Right ventricle myocardium inferior (tissue), 1 donor: ENCODE measurements around the gene TMEM266. TPM values are rescaled to one million over a fixed set of nuclear protein-coding genes. Genes with fewer than 3 reads are reported as not detected.
A peak's percentile ranks its signal among the peaks of the same experiment; 100 is the strongest.

Source experiments
- ATAC-seq: fragments of 200-7000 bp; cut with Tn5 transposase; one replicate; pipeline ENCODE4 v1.9.1; 2020; ENCODE audit warnings: mild to moderate bottlenecking, moderate library complexity
- DNase-seq: peaks from one replicate; pipeline ENCODE4 v3.0.0; 2021; ENCODE audit errors: missing footprints
- intact Hi-C: fragments of 100-400 bp; cut with DNase I; formaldehyde crosslinking; loops from one replicate; pipeline ENCODE4 v1.11.0; 2022
- total RNA-seq: library from RNA; stranded (reverse); fragmentation: NEBNext Ultra II Directional; extraction: Animal tissue kit (Norgen Biotek cat#: 25700); gene quantifications from one replicate; pipeline ENCODE4 v1.2.1, GENCODE V29; 2021
- donor health status: DM: no; HTN: yes; CAD: no; lungs with severe emphysema.

TMEM266 gene
- total RNA-seq, 1 donor from 2014 or later = not detected

- no peak for ATAC-seq
- DNase-seq = no peak
- intact Hi-C loops = no loop called here
These were observed 93.7 kb downstream of the TMEM266 start for GRCh38 chr15:76153241-76154197.

DNA sequence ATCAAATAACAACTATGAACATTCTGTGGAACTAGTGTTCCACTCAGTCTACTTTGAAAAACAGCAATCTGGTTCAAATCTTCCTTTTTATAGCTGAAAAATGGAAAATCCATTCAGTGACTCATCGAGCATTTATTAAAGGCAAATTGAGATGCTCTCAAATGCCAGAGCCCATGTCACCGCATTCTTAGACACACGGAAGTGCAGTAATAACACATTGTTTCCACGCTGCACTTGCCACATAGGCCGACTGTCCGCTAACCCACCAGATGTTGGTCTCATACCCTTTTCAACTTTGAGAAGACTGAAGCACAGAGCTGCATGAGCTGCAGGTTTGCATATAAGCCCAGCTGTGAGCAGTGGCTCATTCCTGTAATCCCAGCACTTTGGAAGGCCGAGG lies 95.9 kb downstream of the TMEM266 start:
- DNase-seq (no peak), ATAC-seq (no peak)
- intact Hi-C loops = no loop called here

GRCh38 chr15:76158226-76158625 lies 98.4 kb downstream of the TMEM266 start:
- DNase-seq (no peak), ATAC-seq (no peak)
- intact Hi-C loops = no loop called here

DNA sequence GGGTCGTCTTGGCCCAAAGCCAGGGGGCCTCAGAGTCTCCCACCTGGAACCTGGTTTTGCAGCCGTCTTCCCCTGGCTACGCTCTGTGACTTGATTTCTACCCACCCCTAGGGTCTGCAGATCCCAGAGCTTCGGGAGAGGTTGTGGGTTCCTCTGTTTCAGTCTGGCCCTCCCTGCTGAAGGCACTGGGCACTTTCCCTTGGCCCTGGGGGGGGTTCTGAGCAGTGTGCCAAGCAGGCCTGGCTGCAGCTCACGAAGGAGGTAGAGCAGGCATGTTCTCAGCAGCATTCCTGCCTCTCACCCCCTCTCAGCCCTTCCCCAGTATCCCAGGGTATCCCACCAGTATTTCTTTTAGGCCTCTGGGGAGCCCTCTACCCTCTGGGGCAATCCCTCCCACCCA lies 99.0 kb downstream of the TMEM266 start:
- intact Hi-C loops = no loop called here
- DNase-seq (no peak), ATAC-seq (no peak)

- intact Hi-C loops = no loop called here
- ATAC-seq = no peak
- no peak for DNase-seq
These were observed 99.5 kb downstream of the TMEM266 start for GRCh38 chr15:76159282-76159681.

- intact Hi-C loops = no loop called here
- DNase-seq (no peak), ATAC-seq (peak; percentile 55)
These were observed 100.8 kb downstream of the TMEM266 start for GRCh38 chr15:76160426-76161152.

GRCh38 chr15:76161153-76162035 lies 101.6 kb downstream of the TMEM266 start:
- DNase-seq (no peak), ATAC-seq (no peak)
- intact Hi-C loops = no loop called here

GRCh38 chr15:76162036-76162398 lies 102.2 kb downstream of the TMEM266 start:
- intact Hi-C loops = no loop called here
- no peak for DNase-seq
- no peak for ATAC-seq

DNA sequence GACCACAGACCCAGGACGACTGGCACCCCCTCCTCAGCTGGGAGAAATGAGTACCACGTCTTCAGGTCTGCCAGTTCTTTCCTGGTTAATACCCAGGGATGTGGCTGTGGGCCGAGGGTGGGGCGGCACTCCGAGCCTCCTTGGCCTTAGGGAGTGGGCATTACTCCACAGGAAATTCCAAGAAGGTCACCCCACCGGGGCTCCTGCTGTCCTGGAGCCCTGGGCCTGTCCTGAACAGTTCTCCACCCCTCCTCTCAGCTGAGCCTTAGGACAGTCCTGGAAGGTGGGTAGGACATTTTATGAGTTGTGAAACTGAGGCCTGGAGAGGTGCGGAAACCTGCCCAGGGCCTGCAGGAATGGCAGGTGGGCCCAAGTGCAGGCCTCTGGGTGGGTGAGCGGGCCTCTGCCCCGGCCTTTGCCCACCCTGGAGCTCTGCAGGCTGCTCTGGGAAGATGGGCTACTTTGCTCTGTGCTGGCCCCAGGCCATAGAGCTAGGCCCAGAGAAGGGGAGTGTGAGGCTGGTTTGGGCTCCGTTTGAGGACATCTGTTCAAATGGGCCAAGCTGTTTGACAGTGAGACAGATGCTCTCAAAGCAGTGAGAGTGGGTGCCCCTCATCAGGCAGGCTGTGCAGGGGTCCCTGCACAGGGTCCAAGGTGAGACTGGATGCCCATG lies 103.1 kb downstream of the TMEM266 start:
- ATAC-seq = peak; percentile 49
- DNase-seq = no peak
- intact Hi-C loops = no loop called here

DNA sequence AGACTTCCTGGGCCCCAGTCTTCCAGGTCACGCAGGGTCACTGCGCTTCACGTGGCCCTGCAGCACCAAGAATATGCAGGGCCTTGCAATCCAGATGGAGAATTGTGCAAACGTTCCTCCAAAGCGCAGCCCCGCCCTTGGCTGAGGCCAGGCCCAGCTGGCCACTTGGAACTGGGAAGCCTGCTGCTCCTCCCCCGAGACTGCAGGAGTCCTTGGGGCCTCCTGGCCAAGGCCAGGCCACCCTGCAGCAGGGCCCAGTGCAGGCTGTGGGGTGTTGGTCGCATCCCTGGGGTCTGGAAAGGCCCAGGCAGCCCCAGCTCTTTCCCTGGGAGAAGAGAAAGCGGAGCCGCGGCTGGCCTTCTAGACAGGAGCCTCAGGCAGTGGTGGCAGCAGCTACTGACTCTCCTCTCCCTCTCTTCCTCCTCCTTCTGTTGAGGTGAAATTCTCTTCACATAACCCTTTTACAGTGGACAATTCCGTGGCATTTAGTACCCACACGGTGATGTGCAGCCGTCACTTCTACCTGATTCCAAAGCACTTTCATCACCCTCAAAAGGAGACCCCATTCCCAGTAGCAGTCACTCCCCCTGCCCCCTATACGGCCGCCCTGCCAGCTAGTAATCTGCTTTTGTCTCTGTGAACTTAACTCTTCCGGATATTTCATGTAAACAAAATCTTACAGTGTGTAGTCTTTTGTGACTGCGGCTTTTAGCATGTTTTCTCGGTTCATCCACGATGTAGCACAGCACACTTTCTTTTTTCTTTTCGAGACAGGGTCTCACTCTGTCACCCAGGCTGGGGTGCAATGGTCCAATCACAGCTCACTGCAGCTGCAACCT lies 103.9 kb downstream of the TMEM266 start:
- peak; percentile 91 for DNase-seq
- ATAC-seq = peak; percentile 92
- intact Hi-C loops = no loop called here

- intact Hi-C loops = no loop called here
- no peak for ATAC-seq
- DNase-seq = no peak
These were observed 104.8 kb downstream of the TMEM266 start for GRCh38 chr15:76164602-76165001.

DNA sequence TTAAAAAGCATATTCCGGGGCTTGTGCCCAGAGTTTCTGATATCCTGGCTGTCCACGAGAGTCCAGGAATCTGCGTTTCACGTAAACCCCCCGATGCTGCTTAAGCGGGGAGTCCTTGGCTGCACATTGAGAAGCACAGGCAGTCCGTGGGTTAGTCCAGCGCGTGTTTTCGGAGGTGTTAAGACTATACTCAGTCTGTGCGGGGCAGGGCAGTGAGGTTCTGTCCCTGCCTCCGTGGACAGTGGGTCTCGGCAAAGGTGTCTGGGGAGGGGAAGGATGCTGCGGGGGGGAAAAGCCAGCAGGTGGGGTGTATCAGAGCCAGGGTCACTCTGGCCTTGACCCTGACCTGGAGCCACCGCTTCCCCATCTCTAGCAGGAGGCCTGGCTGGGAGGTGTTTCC lies 106.2 kb downstream of the TMEM266 start:
- intact Hi-C loops = no loop called here
- DNase-seq (no peak), ATAC-seq (no peak)

- ATAC-seq (no peak), DNase-seq (no peak)
- intact Hi-C loops = no loop called here
These were observed 108.6 kb downstream of the TMEM266 start for GRCh38 chr15:76168237-76168984.

DNA sequence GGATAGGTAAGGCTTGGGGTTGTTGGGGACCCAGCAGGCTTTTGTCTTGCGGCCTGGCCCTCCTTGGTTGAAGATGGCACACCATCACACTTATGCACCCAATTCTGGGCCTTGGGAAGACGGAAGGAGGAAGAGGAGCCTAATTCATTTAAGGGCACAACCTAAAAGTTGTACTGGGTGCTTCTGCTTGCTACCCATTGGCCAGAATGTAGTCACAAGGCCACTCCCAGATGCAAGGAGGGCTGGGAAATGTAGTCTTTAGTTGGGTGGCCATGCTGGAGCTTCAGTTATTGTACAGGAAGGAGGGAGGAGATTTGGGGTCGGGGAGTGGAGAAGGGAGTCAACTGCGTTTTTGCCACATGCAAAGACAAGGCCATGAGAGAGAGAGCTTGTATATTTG lies 109.2 kb downstream of the TMEM266 start:
- intact Hi-C loops = no loop called here
- ATAC-seq (peak; percentile 39), DNase-seq (no peak)

- intact Hi-C loops = no loop called here
- ATAC-seq (peak; percentile 39), DNase-seq (no peak)
These were observed 110.4 kb downstream of the TMEM266 start for GRCh38 chr15:76169911-76170800.

- peak; percentile 15 for ATAC-seq
- DNase-seq = no peak
- intact Hi-C loops = no loop called here
These were observed 113.0 kb downstream of the TMEM266 start for GRCh38 chr15:76172782-76173181.
